Suppressor macrophage treated with lipopolysaccharide for 4 hours (primary cell): ENCODE results near the gene MEX3A.
"Not testable (repeated sequence)": the region's sequence is repeated elsewhere in the genome, so short reads cannot be mapped to it uniquely, and the experiment has no call there.

ENCODE experiments used
- DNase-seq: peaks from one replicate; pipeline ENCODE4 v3.0.0-alpha.2; 2020

Gene MEX3A

GRCh38 chr1:156082309-156083091 lies at the start of gene MEX3A:
MEX3A (minus strand) TSS chr1:156082465; CDS start chr1:156081998, 467 bp downstream.
- peak; percentile 59 for DNase-seq

- DNase-seq: no peak
These were observed 48.3 kb upstream of the MEX3A start for GRCh38 chr1:156130578-156130942.

GRCh38 chr1:156129687-156130577 lies 47.7 kb upstream of the MEX3A start:
- peak; percentile 83 for DNase-seq

GRCh38 chr1:156128654-156129597 lies 46.7 kb upstream of the MEX3A start:
- peak; percentile 33 for DNase-seq

- peak; percentile 26 for DNase-seq
These were observed 46.0 kb upstream of the MEX3A start for GRCh38 chr1:156128308-156128653.

GRCh38 chr1:156126630-156127534 lies 44.6 kb upstream of the MEX3A start:
- DNase-seq: peak; percentile 91

- peak; percentile 92 for DNase-seq
These were observed 43.9 kb upstream of the MEX3A start for GRCh38 chr1:156126043-156126629.

GRCh38 chr1:156125544-156125943 lies 43.3 kb upstream of the MEX3A start:
- DNase-seq: not testable (repeated sequence)

GRCh38 chr1:156124557-156125483 lies 42.6 kb upstream of the MEX3A start:
- DNase-seq: peak; percentile 27

GRCh38 chr1:156123356-156124196 lies 41.3 kb upstream of the MEX3A start:
- peak; percentile 92 for DNase-seq

- DNase-seq: peak; percentile 45
These were observed 40.5 kb upstream of the MEX3A start for GRCh38 chr1:156122519-156123355.

GRCh38 chr1:156122086-156122485 lies 39.8 kb upstream of the MEX3A start:
- no peak for DNase-seq

- no peak for DNase-seq
These were observed 39.2 kb upstream of the MEX3A start for GRCh38 chr1:156121457-156121856.

- not testable (repeated sequence) for DNase-seq
These were observed 38.7 kb upstream of the MEX3A start for GRCh38 chr1:156121005-156121404.

- DNase-seq: no peak
These were observed 38.1 kb upstream of the MEX3A start for GRCh38 chr1:156120318-156120717.

GRCh38 chr1:156119503-156120209 lies 37.4 kb upstream of the MEX3A start:
- DNase-seq: peak; percentile 92

GRCh38 chr1:156118177-156118868 lies 36.1 kb upstream of the MEX3A start:
- no peak for DNase-seq
